Fibroblast of lung (primary cell): ENCODE measurements around the gene NTPCR.

Source experiments
- CTCF ChIP-seq, 2 donors: IDR thresholded peaks in 1 of 2; conservative IDR thresholded peaks in 1 of 2; 1 replicate in 1 of 2; 2 replicates in 1 of 2; pipeline ENCODE4 v1.5.1; 2011 to 2012; ENCODE audit warnings: low read length in 2 of 2, control low read depth in 1 of 2, inconsistent platforms in 1 of 2, low read depth in 1 of 2, mild to moderate bottlenecking in 1 of 2
- EZH2 ChIP-seq: IDR thresholded peaks from 2 replicates; pipeline ENCODE4 v1.5.1; 2012; ENCODE audit warnings: low read length, control low read depth, mild to moderate bottlenecking; ENCODE audit errors: missing control alignments

- no peak for TF ChIP-seq CTCF (conservative IDR thresholded peaks at IDR 0.05 in 1 of 2, IDR thresholded peaks at IDR 0.05 in 1 of 2; ENCODE audit: low read depth in 1 of 2, low read length in 2 of 2)
- TF ChIP-seq EZH2, result no peak
Measured at GRCh38 chr1:233022246-233022645, 71.8 kb downstream of the NTPCR start.
